GM21576 (cell line): Measurements from ENCODE around the gene NHS.

Experiments used
- ATAC-seq: cut with Tn5 transposase; IDR thresholded peaks from one replicate; pipeline ENCODE4 v1.9.1; 2021; ENCODE audit warnings: mild to moderate bottlenecking, moderate library complexity; ENCODE audit not compliant: unreplicated experiment

Gene NHS

GRCh38 chrX:17374619-17375366 lies at the start of gene NHS:
Gene NHS, plus strand, starts transcription at chrX:17375200. Its CDS starts 558 bp downstream, at chrX:17375758.
- ATAC-seq, result no peak

GRCh38 chrX:17328837-17329236 lies 46.2 kb upstream of the NHS start:
- ATAC-seq, result no peak

GRCh38 chrX:17336377-17336776 lies 38.6 kb upstream of the NHS start:
- ATAC-seq, result no peak

- no peak for ATAC-seq
Measured at GRCh38 chrX:17355976-17356375, 19.0 kb upstream of the NHS start.

- no peak for ATAC-seq
Measured at GRCh38 chrX:17359500-17359899, 15.5 kb upstream of the NHS start.

- no peak for ATAC-seq
Measured at GRCh38 chrX:17361620-17362019, 13.4 kb upstream of the NHS start.

- ATAC-seq, result no peak
Measured at GRCh38 chrX:17368002-17368401, 7.0 kb upstream of the NHS start.

GRCh38 chrX:17369309-17369708 lies 5.7 kb upstream of the NHS start:
- no peak for ATAC-seq

GRCh38 chrX:17370191-17370590 lies 4.8 kb upstream of the NHS start:
- ATAC-seq, result no peak

- ATAC-seq, result no peak
Measured at GRCh38 chrX:17372052-17372451, 2.9 kb upstream of the NHS start.

GRCh38 chrX:17373337-17373736 lies 1.7 kb upstream of the NHS start:
- no peak for ATAC-seq

- no peak for ATAC-seq
Measured at GRCh38 chrX:17375367-17375636, 302 bp downstream of the NHS start.

GRCh38 chrX:17375637-17376430 lies 834 bp downstream of the NHS start:
- no peak for ATAC-seq

GRCh38 chrX:17376431-17377077 lies 1.6 kb downstream of the NHS start:
- ATAC-seq, result no peak

- ATAC-seq, result no peak
Measured at GRCh38 chrX:17377091-17377717, 2.2 kb downstream of the NHS start.

- ATAC-seq, result no peak
Measured at GRCh38 chrX:17377795-17378194, 2.8 kb downstream of the NHS start.

GRCh38 chrX:17380221-17380620 lies 5.2 kb downstream of the NHS start:
- no peak for ATAC-seq

GRCh38 chrX:17390419-17390850 lies 15.4 kb downstream of the NHS start:
- ATAC-seq, result no peak

- ATAC-seq, result no peak
Measured at GRCh38 chrX:17395154-17395553, 20.2 kb downstream of the NHS start.

- no peak for ATAC-seq
Measured at GRCh38 chrX:17397074-17397473, 22.1 kb downstream of the NHS start.

GRCh38 chrX:17403189-17403691 lies 28.2 kb downstream of the NHS start:
- no peak for ATAC-seq
